Measurements from ENCODE around the gene NFATC1. TPM values are rescaled to one million over a fixed set of nuclear protein-coding genes. Genes with fewer than 3 reads are reported as not detected.
A peak's percentile ranks its signal among the peaks of the same experiment; 100 is the strongest.

Gene NFATC1
- total RNA-seq, 1 donor from 2014 or later: 8.1 TPM

GRCh38 chr18:79460481-79461300 lies 65.0 kb downstream of the NFATC1 start:
- no peaks in the 10 kb centered on the region for H3K36me3 Mint-ChIP-seq (ENCODE audit: unreplicated experiment)
- peaks cover 42% of the 10 kb centered on the region for H3K4me1 Mint-ChIP-seq (ENCODE audit: unreplicated experiment)
- no peak overlapping the region for H3K4me3 Mint-ChIP-seq (ENCODE audit: unreplicated experiment)
- H3K9me3 Mint-ChIP-seq (ENCODE audit: unreplicated experiment): no peaks in the 10 kb centered on the region
- peak overlapping the region; percentile 78 for H3K27ac Mint-ChIP-seq (ENCODE audit: unreplicated experiment)
- no peak for DNase-seq (ENCODE audit: extremely low spot score, unreplicated experiment)
- no peaks in the 10 kb centered on the region for H3K27me3 Mint-ChIP-seq (ENCODE audit: unreplicated experiment)
- TF ChIP-seq CTCF (IDR thresholded peaks at IDR 0.05): no peak

GRCh38 chr18:79461627-79462026 lies 65.9 kb downstream of the NFATC1 start:
- TF ChIP-seq CTCF (IDR thresholded peaks at IDR 0.05): no peak
- Mint-ChIP-seq H3K4me3 (ENCODE audit: unreplicated experiment) (no peak overlapping the region), H3K36me3 (ENCODE audit: unreplicated experiment) (no peaks in the 10 kb centered on the region), H3K4me1 (ENCODE audit: unreplicated experiment) (peaks cover 49% of the 10 kb centered on the region), H3K27me3 (ENCODE audit: unreplicated experiment) (no peaks in the 10 kb centered on the region), H3K27ac (ENCODE audit: unreplicated experiment) (no peak overlapping the region), H3K9me3 (ENCODE audit: unreplicated experiment) (no peaks in the 10 kb centered on the region)
- DNase-seq (ENCODE audit: extremely low spot score, unreplicated experiment): no peak

GRCh38 chr18:79463424-79463960 lies 67.8 kb downstream of the NFATC1 start:
- no peak overlapping the region for H3K27ac Mint-ChIP-seq (ENCODE audit: unreplicated experiment)
- H3K4me1 Mint-ChIP-seq (ENCODE audit: unreplicated experiment): peaks cover 46% of the 10 kb centered on the region
- no peak for DNase-seq (ENCODE audit: extremely low spot score, unreplicated experiment)
- H3K27me3 Mint-ChIP-seq (ENCODE audit: unreplicated experiment): no peaks in the 10 kb centered on the region
- no peak for TF ChIP-seq CTCF (IDR thresholded peaks at IDR 0.05)
- H3K9me3 Mint-ChIP-seq (ENCODE audit: unreplicated experiment): no peaks in the 10 kb centered on the region
- H3K4me3 Mint-ChIP-seq (ENCODE audit: unreplicated experiment): no peak overlapping the region
- H3K36me3 Mint-ChIP-seq (ENCODE audit: unreplicated experiment): peaks cover 4% of the 10 kb centered on the region

GRCh38 chr18:79465392-79465991 lies 69.8 kb downstream of the NFATC1 start:
- DNase-seq (ENCODE audit: extremely low spot score, unreplicated experiment): no peak
- TF ChIP-seq CTCF (IDR thresholded peaks at IDR 0.05): no peak
- Mint-ChIP-seq H3K27ac (ENCODE audit: unreplicated experiment) (no peak overlapping the region), H3K27me3 (ENCODE audit: unreplicated experiment) (no peaks in the 10 kb centered on the region), H3K9me3 (ENCODE audit: unreplicated experiment) (no peaks in the 10 kb centered on the region), H3K36me3 (ENCODE audit: unreplicated experiment) (peaks cover 4% of the 10 kb centered on the region), H3K4me3 (ENCODE audit: unreplicated experiment) (no peak overlapping the region), H3K4me1 (ENCODE audit: unreplicated experiment) (peaks cover 27% of the 10 kb centered on the region)

GRCh38 chr18:79466591-79466990 lies 70.9 kb downstream of the NFATC1 start:
- no peak overlapping the region for H3K27ac Mint-ChIP-seq (ENCODE audit: unreplicated experiment)
- no peak for TF ChIP-seq CTCF (IDR thresholded peaks at IDR 0.05)
- DNase-seq (ENCODE audit: extremely low spot score, unreplicated experiment): no peak
- peaks cover 4% of the 10 kb centered on the region for H3K36me3 Mint-ChIP-seq (ENCODE audit: unreplicated experiment)
- H3K4me1 Mint-ChIP-seq (ENCODE audit: unreplicated experiment): peaks cover 22% of the 10 kb centered on the region
- H3K9me3 Mint-ChIP-seq (ENCODE audit: unreplicated experiment): no peaks in the 10 kb centered on the region
- no peaks in the 10 kb centered on the region for H3K27me3 Mint-ChIP-seq (ENCODE audit: unreplicated experiment)
- no peak overlapping the region for H3K4me3 Mint-ChIP-seq (ENCODE audit: unreplicated experiment)

All from osteocyte (in vitro differentiated cells).